Caco-2 (cell line): Measurements from ENCODE around the gene PACSIN2. TPM values are rescaled to one million over a fixed set of nuclear protein-coding genes. Genes with fewer than 3 reads are reported as not detected.

Source experiments
- BruUV-seq: library from RNA; stranded (reverse); fragments of 400-500 nt; replicated peaks from 2 replicates; lab custom pipeline; 2021; lab: Mats Ljungman, UMichigan
- CTCF ChIA-PET: fragments of 300-600 bp; sonication (Branson Sonifier 250); formaldehyde crosslinking; loops from one replicate; lab custom pipeline; 2022; ENCODE audit warnings: antibody characterized with exemption; lab: Charles Lee
- POLR2A ChIA-PET: fragments of 300-600 bp; sonication (Branson Sonifier 250); formaldehyde crosslinking; loops from one replicate; lab custom pipeline; 2022; ENCODE audit warnings: antibody characterized with exemption; lab: Charles Lee
- DNase-seq, 2 experiments: peaks; one replicate each; pipeline versions ENCODE4 v3.0.0 to v3.0.0-alpha.2; 2020 to 2022
- H3K27me3 ChIP-seq: replicated peaks from 2 replicates; pipeline ENCODE4 v1.6.0; 2011; ENCODE audit warnings: low read length; ENCODE audit not compliant: control insufficient read depth, insufficient read depth
- H3K36me3 ChIP-seq: 2 replicates; pipeline ENCODE4 v1.5.1; 2011; ENCODE audit warnings: low read length; ENCODE audit not compliant: control insufficient read depth, insufficient read depth
- H3K4me1 ChIP-seq: fragments of 250-450 bp; sonication (Bioruptor Pico); 2 replicates; pipeline ENCODE4 v1.5.1; 2020; ENCODE audit warnings: mild to moderate bottlenecking
- H3K4me3 ChIP-seq: 2 replicates; pipeline ENCODE4 v1.5.1; 2011; ENCODE audit warnings: low read depth, mild to moderate bottlenecking, control low read depth, low read length
- H3K9me3 ChIP-seq: fragments of 250-450 bp; sonication (Bioruptor Pico); 2 replicates; pipeline ENCODE4 v1.5.1; 2020; ENCODE audit warnings: mild to moderate bottlenecking, moderate library complexity
- H3K27ac Mint-ChIP-seq: one replicate; pipeline ENCODE4 v1.8.0; 2022; ENCODE audit warnings: mixed read lengths; ENCODE audit not compliant: unreplicated experiment
- H3K27me3 Mint-ChIP-seq: one replicate; pipeline ENCODE4 v1.8.0; 2022; ENCODE audit warnings: mixed read lengths; ENCODE audit not compliant: insufficient read depth, unreplicated experiment
- H3K36me3 Mint-ChIP-seq: one replicate; pipeline ENCODE4 v1.8.0; 2022; ENCODE audit warnings: mild to moderate bottlenecking, mixed read lengths; ENCODE audit not compliant: insufficient read depth, unreplicated experiment
- H3K4me1 Mint-ChIP-seq: one replicate; pipeline ENCODE4 v1.8.0; 2022; ENCODE audit warnings: low read depth, mixed read lengths; ENCODE audit not compliant: unreplicated experiment
- H3K4me3 Mint-ChIP-seq: one replicate; pipeline ENCODE4 v1.8.0; 2022; ENCODE audit warnings: mild to moderate bottlenecking, moderate library complexity, mixed read lengths; ENCODE audit not compliant: unreplicated experiment
- H3K9me3 Mint-ChIP-seq: one replicate; pipeline ENCODE4 v1.8.0; 2022; ENCODE audit warnings: mixed read lengths; ENCODE audit not compliant: unreplicated experiment
- intact Hi-C: fragments of 100-400 bp; cut with micrococcal nuclease; formaldehyde crosslinking; loops from one replicate; pipeline ENCODE4 v1.10.0; 2022; ENCODE audit not compliant: unreplicated experiment
- total RNA-seq: library from RNA; stranded (reverse); gene quantifications from 2 replicates; pipeline ENCODE4 v1.2.3, GENCODE V29; 2022
- TF ChIP-seq, protein P1 (sequence below), 2 experiments: fragments of 200-600 bp in 1 of 2; IDR thresholded peaks; 1 replicate in 1 of 2; 2 replicates in 1 of 2; pipeline versions ENCODE4 v1.5.1 to v1.8.0; 2011 to 2022; ENCODE audit warnings: antibody characterized with exemption in 1 of 2, control low read depth in 1 of 2, inconsistent platforms in 1 of 2, low read depth in 1 of 2, low read length in 1 of 2, mild to moderate bottlenecking in 1 of 2, moderate library complexity in 1 of 2; ENCODE audit not compliant: insufficient read depth in 1 of 2, severe bottlenecking in 1 of 2, unreplicated experiment in 1 of 2

PACSIN2 gene
- total RNA-seq, 1 experiment from 2014 or later, result 122 TPM

DNA sequence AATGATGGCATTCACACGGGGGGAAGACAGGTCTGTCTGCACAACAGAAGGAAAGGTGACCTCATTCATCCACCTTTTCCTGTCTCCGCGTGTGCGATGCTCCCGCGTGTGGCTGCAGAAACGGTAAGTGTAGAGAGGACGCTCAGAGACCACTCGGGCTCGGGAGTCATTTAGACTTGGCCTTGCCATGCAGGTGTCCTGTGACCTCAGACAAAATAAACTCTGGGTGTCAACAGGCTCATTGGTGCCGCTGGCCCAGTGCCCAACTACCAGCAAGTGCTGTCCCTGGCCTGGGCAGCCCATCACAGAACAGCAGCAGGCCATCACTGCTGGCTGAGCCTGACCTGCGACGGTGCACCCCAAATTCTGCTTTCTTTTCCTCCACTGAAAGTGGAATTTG, 109.7 kb downstream of the PACSIN2 start:
- POLR2A ChIA-PET, result no interaction called here
- intact Hi-C loops, result no loop called here

DNA sequence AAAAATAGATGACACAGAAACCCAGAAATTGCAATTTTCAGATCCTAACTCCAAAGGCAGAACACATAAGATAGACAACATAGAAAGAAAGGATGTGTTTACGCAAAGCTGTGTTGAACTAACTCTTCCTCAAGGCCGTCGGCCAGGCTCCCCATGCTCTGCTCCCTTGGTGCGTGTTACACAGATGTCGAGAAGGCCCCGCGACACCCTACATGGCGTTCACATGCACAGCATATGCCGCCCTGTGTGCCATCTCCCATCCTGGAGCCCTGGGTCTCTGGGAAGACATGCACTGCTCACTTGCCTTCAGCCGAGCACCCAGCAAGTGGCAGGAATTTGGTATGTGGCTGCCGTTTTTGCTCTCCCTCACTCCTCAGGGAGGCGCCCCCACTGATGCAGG, 110.9 kb downstream of the PACSIN2 start:
- Mint-ChIP-seq H3K27ac (peak overlapping the region; percentile 73), H3K27me3 (no peaks in the 10 kb centered on the region), H3K36me3 (peaks cover 94% of the 10 kb centered on the region), H3K4me3 (no peak overlapping the region), H3K4me1 (peaks cover 7% of the 10 kb centered on the region), H3K9me3 (no peaks in the 10 kb centered on the region)
- TF ChIP-seq, protein P1, sequence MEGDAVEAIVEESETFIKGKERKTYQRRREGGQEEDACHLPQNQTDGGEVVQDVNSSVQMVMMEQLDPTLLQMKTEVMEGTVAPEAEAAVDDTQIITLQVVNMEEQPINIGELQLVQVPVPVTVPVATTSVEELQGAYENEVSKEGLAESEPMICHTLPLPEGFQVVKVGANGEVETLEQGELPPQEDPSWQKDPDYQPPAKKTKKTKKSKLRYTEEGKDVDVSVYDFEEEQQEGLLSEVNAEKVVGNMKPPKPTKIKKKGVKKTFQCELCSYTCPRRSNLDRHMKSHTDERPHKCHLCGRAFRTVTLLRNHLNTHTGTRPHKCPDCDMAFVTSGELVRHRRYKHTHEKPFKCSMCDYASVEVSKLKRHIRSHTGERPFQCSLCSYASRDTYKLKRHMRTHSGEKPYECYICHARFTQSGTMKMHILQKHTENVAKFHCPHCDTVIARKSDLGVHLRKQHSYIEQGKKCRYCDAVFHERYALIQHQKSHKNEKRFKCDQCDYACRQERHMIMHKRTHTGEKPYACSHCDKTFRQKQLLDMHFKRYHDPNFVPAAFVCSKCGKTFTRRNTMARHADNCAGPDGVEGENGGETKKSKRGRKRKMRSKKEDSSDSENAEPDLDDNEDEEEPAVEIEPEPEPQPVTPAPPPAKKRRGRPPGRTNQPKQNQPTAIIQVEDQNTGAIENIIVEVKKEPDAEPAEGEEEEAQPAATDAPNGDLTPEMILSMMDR (IDR thresholded peaks at IDR 0.05; ENCODE audit: insufficient read depth in 1 of 2, low read depth in 1 of 2, low read length in 1 of 2, severe bottlenecking in 1 of 2, unreplicated experiment in 1 of 2), result no peak
- ChIA-PET CTCF (interaction anchor here (0.8 kb wide), 1 partner anchor 10 kb away, joined by 3 read pairs; no protein-coding TSS in a partner anchor), POLR2A (no interaction called here)
- Histone ChIP-seq H3K27me3 (no peaks in the 10 kb centered on the region), H3K9me3 (no peaks in the 10 kb centered on the region), H3K36me3 (no peaks in the 10 kb centered on the region; the same call in none of the 2 replicates), H3K4me1 (no peaks in the 10 kb centered on the region), H3K4me3 (no peak overlapping the region)
- DNase-seq, result no peak
- BruUV-seq, result no TSS peak
- intact Hi-C loops, result no loop called here

More for the DNA sequence above, 109.7 kb downstream of the PACSIN2 start:
- no TSS peak for BruUV-seq
- peaks cover 7% of the 10 kb centered on the region for H3K4me1 Mint-ChIP-seq
- H3K9me3 Mint-ChIP-seq, result no peaks in the 10 kb centered on the region
- Histone ChIP-seq H3K4me3 (no peak overlapping the region), H3K4me1 (no peaks in the 10 kb centered on the region), H3K27me3 (no peaks in the 10 kb centered on the region), H3K36me3 (no peaks in the 10 kb centered on the region; the same call in none of the 2 replicates), H3K9me3 (no peaks in the 10 kb centered on the region)
- TF ChIP-seq, protein P1 (IDR thresholded peaks at IDR 0.05; ENCODE audit: insufficient read depth in 1 of 2, low read depth in 1 of 2, low read length in 1 of 2, severe bottlenecking in 1 of 2, unreplicated experiment in 1 of 2), result no peak
- H3K36me3 Mint-ChIP-seq, result peaks cover 94% of the 10 kb centered on the region
- no peaks in the 10 kb centered on the region for H3K27me3 Mint-ChIP-seq
- H3K4me3 Mint-ChIP-seq, result no peak overlapping the region
- peak overlapping the region; percentile 73 for H3K27ac Mint-ChIP-seq
- DNase-seq, result no peak
- CTCF ChIA-PET, result no interaction called here

DNA sequence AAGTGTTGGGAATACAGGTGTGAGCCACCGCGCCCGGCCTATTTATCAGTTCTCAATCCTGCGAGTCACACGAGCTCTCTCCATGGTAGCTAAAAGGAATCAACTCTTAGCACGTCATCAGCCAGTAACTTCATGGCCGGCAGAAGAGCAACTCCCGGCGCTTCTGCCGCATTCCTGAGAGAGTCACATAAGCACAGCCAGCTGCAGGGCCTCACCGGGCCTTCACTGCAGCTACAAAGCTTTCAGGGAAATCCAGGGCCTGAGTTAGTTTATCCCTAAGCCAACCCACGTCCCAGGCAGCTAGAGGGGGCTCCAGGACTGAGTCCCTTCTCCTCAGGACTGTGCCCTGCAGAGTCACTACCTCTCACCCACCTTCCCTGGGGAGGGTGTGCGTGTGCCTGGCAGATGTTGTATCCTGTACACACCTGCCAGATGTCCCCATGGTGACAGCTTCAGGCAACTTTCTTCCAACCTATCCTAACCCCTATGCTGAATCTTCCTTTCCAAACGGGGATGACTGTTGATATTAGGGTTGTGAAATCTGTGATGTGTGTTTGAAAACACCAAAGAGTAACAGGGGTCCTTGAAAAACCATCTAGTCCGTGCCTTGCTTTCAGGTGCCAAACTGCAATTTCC, 112.0 kb downstream of the PACSIN2 start:
- H3K4me1 ChIP-seq, result no peaks in the 10 kb centered on the region
- TF ChIP-seq, protein P1 (IDR thresholded peaks at IDR 0.05; ENCODE audit: insufficient read depth in 1 of 2, low read depth in 1 of 2, low read length in 1 of 2, severe bottlenecking in 1 of 2, unreplicated experiment in 1 of 2), result no peak
- Mint-ChIP-seq H3K27me3 (no peaks in the 10 kb centered on the region), H3K9me3 (no peaks in the 10 kb centered on the region), H3K4me1 (peaks cover 6% of the 10 kb centered on the region), H3K4me3 (no peak overlapping the region), H3K27ac (peak overlapping the region; percentile 73), H3K36me3 (peaks cover 96% of the 10 kb centered on the region)
- H3K27me3 ChIP-seq, result no peaks in the 10 kb centered on the region
- no peak for DNase-seq
- no peak overlapping the region for H3K4me3 ChIP-seq
- H3K36me3 ChIP-seq, result no peaks in the 10 kb centered on the region; the same call in none of the 2 replicates
- no peaks in the 10 kb centered on the region for H3K9me3 ChIP-seq
- intact Hi-C loops, result no loop called here
- POLR2A ChIA-PET, result no interaction called here
- BruUV-seq, result no TSS peak
- CTCF ChIA-PET, result interaction anchor here (0.5 to 1.0 kb wide), 2 partner anchors 67 to 92 kb away, joined by 3 to 4 read pairs; no protein-coding TSS in a partner anchor
